Mesenteric fat pad (tissue), 1 donor: ENCODE results near the gene MYRF. TPM values are rescaled to one million over a fixed set of nuclear protein-coding genes. Genes with fewer than 3 reads are reported as not detected.

ENCODE experiments used
- total RNA-seq: library from RNA; stranded (reverse); fragmentation: NEBNext Ultra II Directional; extraction: Animal tissue kit (Norgen Biotek cat#: 25700); gene quantifications from one replicate; pipeline ENCODE4 v1.2.1, GENCODE V29; 2021
- donor health status: DM: yes; HTN: yes; CAD: no.

The MYRF gene
- total RNA-seq, 1 donor from 2014 or later: 0.42 TPM

Other genes with a start within 250 kb of the MYRF start
- gene LRRC10B, start 243.9 kb upstream of the MYRF start, total RNA-seq: 1.2 TPM
- 2.4 TPM for gene SYT7, start 171.6 kb upstream of the MYRF start, total RNA-seq
- gene DAGLA, start 72.2 kb upstream of the MYRF start, total RNA-seq: 3.3 TPM
- gene TMEM258, start 40.0 kb downstream of the MYRF start, total RNA-seq: 80.8 TPM
- 8.0 TPM for gene FEN1, start 40.3 kb downstream of the MYRF start, total RNA-seq
- gene FADS1, start 64.4 kb downstream of the MYRF start, total RNA-seq: 36.3 TPM
- gene FADS2, start 75.7 kb downstream of the MYRF start, total RNA-seq: 28.1 TPM
- 387 TPM for gene FADS3, start 138.9 kb downstream of the MYRF start, total RNA-seq
- gene RAB3IL1, start 164.9 kb downstream of the MYRF start, total RNA-seq: 36.5 TPM
- 13.2 TPM for gene BEST1, start 197.7 kb downstream of the MYRF start, total RNA-seq
- gene FTH1, start 215.0 kb downstream of the MYRF start, total RNA-seq: 7,690 TPM